Measurements from ENCODE around the gene MIGA2. TPM values are rescaled to one million over a fixed set of nuclear protein-coding genes. Genes with fewer than 3 reads are reported as not detected.

Gene MIGA2
- total RNA-seq, 1 donor from 2014 or later: 10.8 TPM

DNA sequence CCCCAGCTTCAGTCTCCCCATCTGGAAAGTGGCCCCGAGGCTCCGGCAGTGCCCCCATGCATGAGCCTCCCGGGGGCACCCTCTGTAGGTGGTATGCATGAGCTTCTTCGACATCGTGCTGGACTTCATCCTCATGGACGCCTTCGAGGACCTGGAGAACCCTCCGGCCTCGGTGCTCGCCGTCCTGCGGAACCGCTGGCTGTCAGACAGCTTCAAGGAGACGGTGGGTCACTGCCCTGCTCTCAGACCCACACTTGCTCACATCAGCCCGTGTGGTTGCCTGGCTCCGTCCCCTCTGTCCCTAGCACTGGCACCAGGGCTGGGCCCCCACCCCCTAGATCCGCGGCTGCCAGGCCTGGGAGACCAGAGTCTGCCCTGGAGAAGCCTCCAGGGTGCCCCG lies 31.7 kb downstream of the MIGA2 start:
- Histone ChIP-seq H3K27ac (no peak overlapping the region), H3F3A (ENCODE audit: low read depth) (no peaks in the 10 kb centered on the region), H2AFZ (replicated peaks) (no peak overlapping the region), H3K4me2 (no peak overlapping the region), H3K4me3 (no peak overlapping the region), H3K9ac (no peak overlapping the region), H4K20me1 (ENCODE audit: low read depth) (no peaks in the 10 kb centered on the region), H3K9me3 (ENCODE audit: low read depth) (no peaks in the 10 kb centered on the region), H3K4me1 (no peaks in the 10 kb centered on the region), H3K27me3 (no peaks in the 10 kb centered on the region), H3K36me3 (no peaks in the 10 kb centered on the region), H3K79me2 (ENCODE audit: low read depth) (no peaks in the 10 kb centered on the region)
- Mint-ChIP-seq H3K27me3 (ENCODE audit: insufficient read depth, low read depth) (peaks cover 2% of the 10 kb centered on the region), H3K4me1 (no peaks in the 10 kb centered on the region), H3K27ac (no peak overlapping the region), H3K36me3 (peaks cover 11% of the 10 kb centered on the region), H3K4me3 (no peak overlapping the region), H3K9me3 (no peaks in the 10 kb centered on the region)
- DNase-seq (ENCODE audit: low spot score): no peak
- TF ChIP-seq EZH2phosphoT487 (IDR thresholded peaks at IDR 0.05) (no peak), EZH2 (IDR thresholded peaks at IDR 0.05) (no peak)
- TF ChIP-seq, protein P1, sequence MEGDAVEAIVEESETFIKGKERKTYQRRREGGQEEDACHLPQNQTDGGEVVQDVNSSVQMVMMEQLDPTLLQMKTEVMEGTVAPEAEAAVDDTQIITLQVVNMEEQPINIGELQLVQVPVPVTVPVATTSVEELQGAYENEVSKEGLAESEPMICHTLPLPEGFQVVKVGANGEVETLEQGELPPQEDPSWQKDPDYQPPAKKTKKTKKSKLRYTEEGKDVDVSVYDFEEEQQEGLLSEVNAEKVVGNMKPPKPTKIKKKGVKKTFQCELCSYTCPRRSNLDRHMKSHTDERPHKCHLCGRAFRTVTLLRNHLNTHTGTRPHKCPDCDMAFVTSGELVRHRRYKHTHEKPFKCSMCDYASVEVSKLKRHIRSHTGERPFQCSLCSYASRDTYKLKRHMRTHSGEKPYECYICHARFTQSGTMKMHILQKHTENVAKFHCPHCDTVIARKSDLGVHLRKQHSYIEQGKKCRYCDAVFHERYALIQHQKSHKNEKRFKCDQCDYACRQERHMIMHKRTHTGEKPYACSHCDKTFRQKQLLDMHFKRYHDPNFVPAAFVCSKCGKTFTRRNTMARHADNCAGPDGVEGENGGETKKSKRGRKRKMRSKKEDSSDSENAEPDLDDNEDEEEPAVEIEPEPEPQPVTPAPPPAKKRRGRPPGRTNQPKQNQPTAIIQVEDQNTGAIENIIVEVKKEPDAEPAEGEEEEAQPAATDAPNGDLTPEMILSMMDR (IDR thresholded peaks at IDR 0.05): no peak

DNA sequence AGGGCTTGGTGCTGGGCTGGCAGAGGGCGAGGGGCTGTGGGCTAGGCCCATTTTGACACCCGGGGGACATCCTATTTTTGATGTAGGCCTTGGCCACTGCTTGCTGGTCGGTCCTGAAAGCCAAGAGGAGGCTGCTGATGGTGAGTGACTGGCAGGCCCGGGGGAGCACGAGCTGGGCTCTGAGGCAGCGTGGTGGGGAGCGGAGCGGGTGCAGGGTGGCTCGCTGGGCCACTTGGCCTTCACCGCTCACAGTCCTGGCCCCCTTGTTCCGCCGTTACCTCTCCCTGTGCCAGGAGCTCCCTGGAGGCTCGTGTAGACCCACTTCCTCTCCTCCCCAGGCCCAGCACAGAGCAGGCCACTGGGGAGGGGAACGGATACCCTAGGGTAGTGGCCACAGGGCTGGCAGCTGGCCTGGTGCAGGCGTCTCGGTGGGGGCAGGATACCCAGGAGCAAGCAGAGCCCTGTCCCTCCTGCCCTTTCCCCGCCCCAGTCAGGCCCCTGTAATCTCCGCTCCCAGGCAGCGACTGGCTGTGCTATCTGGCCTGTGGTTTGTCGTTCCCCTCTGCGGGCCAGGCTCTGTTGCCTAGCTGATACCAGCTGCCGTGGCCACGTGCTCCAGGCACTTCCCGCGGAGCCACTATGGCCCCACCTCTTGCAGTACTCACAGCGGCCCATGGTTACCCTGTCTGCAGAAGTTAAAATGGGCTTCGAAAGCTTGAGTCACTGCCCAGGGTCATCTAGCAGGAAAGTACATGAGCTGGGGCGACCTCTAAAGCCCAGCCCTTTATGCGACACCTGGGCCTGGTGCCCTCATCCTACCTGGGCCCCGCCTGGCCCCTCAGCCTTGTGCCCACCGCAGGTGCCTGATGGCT lies 32.8 kb downstream of the MIGA2 start:
- Histone ChIP-seq H3K9ac (no peak overlapping the region), H2AFZ (replicated peaks) (no peak overlapping the region), H3K4me1 (no peaks in the 10 kb centered on the region), H3K9me3 (ENCODE audit: low read depth) (no peaks in the 10 kb centered on the region), H3K79me2 (ENCODE audit: low read depth) (no peaks in the 10 kb centered on the region), H3K36me3 (no peaks in the 10 kb centered on the region), H3K27ac (no peak overlapping the region), H3F3A (ENCODE audit: low read depth) (no peaks in the 10 kb centered on the region), H3K4me2 (no peak overlapping the region), H4K20me1 (ENCODE audit: low read depth) (no peaks in the 10 kb centered on the region), H3K4me3 (no peak overlapping the region), H3K27me3 (no peaks in the 10 kb centered on the region)
- Mint-ChIP-seq H3K36me3 (peaks cover 9% of the 10 kb centered on the region), H3K27ac (no peak overlapping the region), H3K9me3 (no peaks in the 10 kb centered on the region), H3K4me3 (no peak overlapping the region), H3K27me3 (ENCODE audit: insufficient read depth, low read depth) (peaks cover 3% of the 10 kb centered on the region), H3K4me1 (no peaks in the 10 kb centered on the region)
- DNase-seq (ENCODE audit: low spot score): no peak
- TF ChIP-seq EZH2 (IDR thresholded peaks at IDR 0.05) (no peak), EZH2phosphoT487 (IDR thresholded peaks at IDR 0.05) (no peak)
- TF ChIP-seq, protein P1 (IDR thresholded peaks at IDR 0.05): no peak

DNA sequence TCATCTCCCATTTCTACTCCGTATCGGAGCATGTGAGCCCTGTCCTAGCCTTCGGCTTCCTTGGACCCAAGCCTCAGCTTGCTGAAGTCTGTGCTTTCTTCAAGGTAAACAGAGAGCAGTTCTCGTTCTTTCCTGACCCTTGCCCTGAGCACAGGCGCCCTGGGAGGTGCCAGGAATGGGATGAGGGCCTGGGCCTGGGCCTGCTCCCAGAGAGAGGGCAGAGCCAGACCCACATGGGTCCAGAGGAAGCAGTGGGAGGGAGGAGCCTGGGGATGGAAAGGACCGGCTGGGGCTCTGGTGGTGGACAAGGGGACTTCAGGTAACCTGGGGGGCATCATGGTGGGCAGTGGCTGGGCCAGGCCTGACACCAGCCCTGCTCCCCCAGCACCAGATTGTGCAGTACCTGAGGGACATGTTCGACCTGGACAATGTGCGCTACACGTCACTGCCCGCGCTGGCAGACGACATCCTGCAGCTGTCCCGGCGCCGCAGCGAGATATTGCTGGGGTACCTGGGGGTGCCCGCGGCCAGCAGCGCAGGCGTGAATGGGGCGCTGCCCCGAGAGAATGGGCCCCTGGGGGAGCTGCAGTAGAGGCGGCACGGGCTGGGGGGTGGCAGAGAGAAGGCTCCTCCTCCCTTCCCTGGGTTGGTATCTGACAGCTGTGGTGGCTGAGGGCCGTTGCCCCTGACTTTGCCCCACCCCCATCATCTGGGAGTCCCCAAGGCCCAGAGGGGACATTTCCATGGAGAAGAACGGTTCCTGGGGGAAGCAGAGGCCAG lies 33.6 kb downstream of the MIGA2 start:
- no peaks in the 10 kb centered on the region for H3K9me3 ChIP-seq (ENCODE audit: low read depth)
- no peaks in the 10 kb centered on the region for H3F3A ChIP-seq (ENCODE audit: low read depth)
- Mint-ChIP-seq H3K4me3 (no peak overlapping the region), H3K4me1 (no peaks in the 10 kb centered on the region), H3K27ac (no peak overlapping the region), H3K27me3 (ENCODE audit: insufficient read depth, low read depth) (peaks cover 3% of the 10 kb centered on the region), H3K9me3 (no peaks in the 10 kb centered on the region), H3K36me3 (peaks cover 9% of the 10 kb centered on the region)
- H3K4me1 ChIP-seq: no peaks in the 10 kb centered on the region
- no peaks in the 10 kb centered on the region for H4K20me1 ChIP-seq (ENCODE audit: low read depth)
- H2AFZ ChIP-seq (replicated peaks): no peak overlapping the region
- H3K4me3 ChIP-seq: no peak overlapping the region
- DNase-seq (ENCODE audit: low spot score): no peak
- no peak overlapping the region for H3K9ac ChIP-seq
- H3K4me2 ChIP-seq: no peak overlapping the region
- H3K27ac ChIP-seq: no peak overlapping the region
- no peak for TF ChIP-seq EZH2phosphoT487 (IDR thresholded peaks at IDR 0.05)
- TF ChIP-seq, protein P1 (IDR thresholded peaks at IDR 0.05): no peak
- TF ChIP-seq EZH2 (IDR thresholded peaks at IDR 0.05): no peak
- no peaks in the 10 kb centered on the region for H3K79me2 ChIP-seq (ENCODE audit: low read depth)
- no peaks in the 10 kb centered on the region for H3K27me3 ChIP-seq
- no peaks in the 10 kb centered on the region for H3K36me3 ChIP-seq
